ENCODE results near the gene SNCG.

The SNCG gene

GRCh38 chr10:86956195-86956847, 2.1 kb upstream of the SNCG start:
- no peak for TF ChIP-seq SIN3A (IDR thresholded peaks at IDR 0.05; ENCODE audit: borderline replicate concordance, insufficient read depth, low read length)
- no peak for TF ChIP-seq FOXP2 (optimal IDR thresholded peaks at IDR 0.05; ENCODE audit: borderline replicate concordance, extremely low read depth, extremely low read length, insufficient read depth)
- no peak for TF ChIP-seq REST (IDR thresholded peaks at IDR 0.05; ENCODE audit: insufficient read depth in 1 of 2, low read depth in 2 of 2, low read length in 2 of 2)

- TF ChIP-seq POLR2AphosphoS5 (IDR thresholded peaks at IDR 0.05; ENCODE audit: low read depth, low read length) (no peak), FOXP2 (optimal IDR thresholded peaks at IDR 0.05; ENCODE audit: borderline replicate concordance, extremely low read depth, extremely low read length, insufficient read depth) (no peak), REST (IDR thresholded peaks at IDR 0.05; ENCODE audit: insufficient read depth in 1 of 2, low read depth in 2 of 2, low read length in 2 of 2) (no peak), SIN3A (IDR thresholded peaks at IDR 0.05; ENCODE audit: borderline replicate concordance, insufficient read depth, low read length) (no peak), TAF1 (IDR thresholded peaks at IDR 0.05; ENCODE audit: borderline replicate concordance, insufficient read depth, low read length) (no peak)
Measured at GRCh38 chr10:86956848-86957448, 1.5 kb upstream of the SNCG start.

- TF ChIP-seq TAF1 (IDR thresholded peaks at IDR 0.05; ENCODE audit: borderline replicate concordance, insufficient read depth, low read length) = no peak
- no peak for TF ChIP-seq POLR2AphosphoS5 (IDR thresholded peaks at IDR 0.05; ENCODE audit: low read depth, low read length)
- no peak for TF ChIP-seq SIN3A (IDR thresholded peaks at IDR 0.05; ENCODE audit: borderline replicate concordance, insufficient read depth, low read length)
- TF ChIP-seq FOXP2 (optimal IDR thresholded peaks at IDR 0.05; ENCODE audit: borderline replicate concordance, extremely low read depth, extremely low read length, insufficient read depth) = no peak
- no peak for TF ChIP-seq REST (IDR thresholded peaks at IDR 0.05; ENCODE audit: insufficient read depth in 1 of 2, low read depth in 2 of 2, low read length in 2 of 2)
Measured at GRCh38 chr10:86957471-86958115, 806 bp upstream of the SNCG start, which contains the start of gene MMRN2. TSS of gene MMRN2 (minus strand) at chr10:86957615. CDS start at chr10:86957541, 74 bp downstream.

GRCh38 chr10:86958901-86959736, 720 bp downstream of the SNCG start:
- no peak for TF ChIP-seq FOXP2 (optimal IDR thresholded peaks at IDR 0.05; ENCODE audit: borderline replicate concordance, extremely low read depth, extremely low read length, insufficient read depth)
- TF ChIP-seq TAF1 (IDR thresholded peaks at IDR 0.05; ENCODE audit: borderline replicate concordance, insufficient read depth, low read length) = no peak
- no peak for TF ChIP-seq SIN3A (IDR thresholded peaks at IDR 0.05; ENCODE audit: borderline replicate concordance, insufficient read depth, low read length)
- TF ChIP-seq POLR2AphosphoS5 (IDR thresholded peaks at IDR 0.05; ENCODE audit: low read depth, low read length) = no peak
- no peak for TF ChIP-seq REST (IDR thresholded peaks at IDR 0.05; ENCODE audit: insufficient read depth in 1 of 2, low read depth in 2 of 2, low read length in 2 of 2)

Measured in PFSK-1 (cell line).